Activated CD8-positive, alpha-beta memory T cell treated with anti-CD3 and anti-CD28 coated beads for 48 hours (primary cell): ENCODE data around the gene SLC12A7.

ENCODE experiments used
- DNase-seq, 3 experiments: peaks; one replicate each; pipeline ENCODE4 v3.0.0-alpha.2; 2020; ENCODE audit warnings: low read depth in 2 of 3, low spot score in 2 of 3

The SLC12A7 gene

GRCh38 chr5:1111241-1111726 lies 579 bp downstream of the SLC12A7 start:
- no peak for DNase-seq

- DNase-seq, result no peak
Measured at GRCh38 chr5:1110307-1111240, 1.3 kb downstream of the SLC12A7 start.

- DNase-seq, result no peak
Measured at GRCh38 chr5:1109542-1110306, 2.1 kb downstream of the SLC12A7 start.

- DNase-seq, result no peak
Measured at GRCh38 chr5:1108865-1109174, 3.0 kb downstream of the SLC12A7 start.

GRCh38 chr5:1108023-1108864 lies 3.6 kb downstream of the SLC12A7 start:
- DNase-seq, result no peak

GRCh38 chr5:1107167-1108022 lies 4.5 kb downstream of the SLC12A7 start:
- no peak for DNase-seq

- DNase-seq, result no peak
Measured at GRCh38 chr5:1106385-1107166, 5.3 kb downstream of the SLC12A7 start.

- peak in 1 of 3 experiments; percentile 41 for DNase-seq
Measured at GRCh38 chr5:1105350-1106265, 6.3 kb downstream of the SLC12A7 start.

- no peak for DNase-seq
Measured at GRCh38 chr5:1104327-1105006, 7.4 kb downstream of the SLC12A7 start.

- DNase-seq, result no peak
Measured at GRCh38 chr5:1103505-1104326, 8.1 kb downstream of the SLC12A7 start.

GRCh38 chr5:1103093-1103492 lies 8.8 kb downstream of the SLC12A7 start:
- no peak for DNase-seq

GRCh38 chr5:1101961-1102713 lies 9.7 kb downstream of the SLC12A7 start:
- DNase-seq, result no peak

- DNase-seq, result no peak
Measured at GRCh38 chr5:1100664-1101574, 10.9 kb downstream of the SLC12A7 start.

GRCh38 chr5:1099926-1100663 lies 11.8 kb downstream of the SLC12A7 start:
- DNase-seq, result no peak
